A673 (cell line): ENCODE results near the gene LAMP1. TPM values are rescaled to one million over a fixed set of nuclear protein-coding genes. Genes with fewer than 3 reads are reported as not detected.

Experiments
- BruUV-seq: library from RNA; stranded (reverse); fragments of 400-500 nt; replicated peaks from 2 replicates; lab custom pipeline; 2021; lab: Mats Ljungman, UMichigan
- CTCF ChIA-PET: fragments of 300-600 bp; sonication (Branson Sonifier 250); formaldehyde crosslinking; loops from one replicate; lab custom pipeline; 2022; ENCODE audit warnings: antibody characterized with exemption; lab: Charles Lee
- POLR2A ChIA-PET: fragments of 300-600 bp; sonication (Branson Sonifier 250); formaldehyde crosslinking; loops from one replicate; lab custom pipeline; 2022; ENCODE audit warnings: antibody characterized with exemption; ENCODE audit not compliant: low non-redundant PET; lab: Charles Lee
- DNase-seq: peaks from one replicate; pipeline ENCODE4 v3.0.0-alpha.2; 2015; ENCODE audit warnings: low spot score
- H3K27ac ChIP-seq: fragments of 200-600 bp; sonication (generic); 2 replicates; pipeline ENCODE4 v1.5.1; 2016; ENCODE audit warnings: mixed run types, low read depth, mild to moderate bottlenecking, mixed read lengths, antibody characterized with exemption, low read length; ENCODE audit not compliant: poor library complexity, severe bottlenecking
- H3K27me3 ChIP-seq: fragments of 200-600 bp; sonication (generic); replicated peaks from 2 replicates; pipeline ENCODE4 v1.6.1; 2017; ENCODE audit warnings: mixed run types, low read depth, mild to moderate bottlenecking, mixed read lengths, antibody characterized with exemption, low read length; ENCODE audit not compliant: insufficient read depth, poor library complexity
- H3K36me3 ChIP-seq: fragments of 200-600 bp; sonication (generic); 2 replicates; pipeline ENCODE4 v1.6.1; 2016; ENCODE audit warnings: mixed run types, mild to moderate bottlenecking, mixed read lengths, antibody characterized with exemption, low read length; ENCODE audit not compliant: insufficient read depth, poor library complexity, severe bottlenecking
- H3K4me1 ChIP-seq: fragments of 200-600 bp; sonication (generic); 2 replicates; pipeline ENCODE4 v1.6.1; 2017; ENCODE audit warnings: mixed run types, mild to moderate bottlenecking, mixed read lengths, antibody characterized with exemption, low read length; ENCODE audit not compliant: insufficient read depth, poor library complexity, severe bottlenecking
- H3K4me3 ChIP-seq: fragments of 200-600 bp; sonication (generic); 2 replicates; pipeline ENCODE4 v1.5.1; 2016; ENCODE audit warnings: low read depth, mixed run types, mild to moderate bottlenecking, mixed read lengths, low read length; ENCODE audit not compliant: poor library complexity, severe bottlenecking
- H3K9me3 ChIP-seq: fragments of 200-600 bp; sonication (generic); 2 replicates; pipeline ENCODE4 v1.6.1; 2016; ENCODE audit warnings: mixed run types, low read depth, mild to moderate bottlenecking, mixed read lengths, antibody characterized with exemption, low read length; ENCODE audit not compliant: poor library complexity, severe bottlenecking
- EZH2 ChIP-seq: fragments of 200-600 bp; sonication (generic); IDR thresholded peaks from 2 replicates; pipeline ENCODE4 v1.6.1; 2017; ENCODE audit warnings: borderline replicate concordance, low read depth, mild to moderate bottlenecking, mixed read lengths, antibody characterized with exemption, low read length; ENCODE audit not compliant: poor library complexity, severe bottlenecking
- intact Hi-C: fragments of 100-400 bp; cut with micrococcal nuclease; formaldehyde crosslinking; loops from one replicate; pipeline ENCODE4 v1.10.0; 2022; ENCODE audit not compliant: unreplicated experiment
- total RNA-seq: library from RNA; stranded (reverse); gene quantifications from 2 replicates; pipeline ENCODE4 v1.2.3, GENCODE V29; 2021
- TF ChIP-seq, protein P1 (sequence below): fragments of 300-800, 200-600 bp; sonication (generic); conservative IDR thresholded peaks from 2 replicates; pipeline ENCODE4 v1.5.1; 2017; ENCODE audit warnings: low read depth, mild to moderate bottlenecking, antibody characterized with exemption, low read length, moderate library complexity, mixed read lengths

LAMP1 gene
- total RNA-seq, 1 experiment from 2014 or later, result 129 TPM

- no TSS peak for BruUV-seq
- Histone ChIP-seq H3K9me3 (no peaks in the 10 kb centered on the region), H3K36me3 (no peaks in the 10 kb centered on the region), H3K4me3 (no peak overlapping the region), H3K4me1 (no peaks in the 10 kb centered on the region), H3K27ac (no peak overlapping the region), H3K27me3 (no peaks in the 10 kb centered on the region)
- DNase-seq, result no peak
- ChIA-PET POLR2A (no interaction called here), CTCF (no interaction called here)
- intact Hi-C loops, result no loop called here
- TF ChIP-seq, protein P1, sequence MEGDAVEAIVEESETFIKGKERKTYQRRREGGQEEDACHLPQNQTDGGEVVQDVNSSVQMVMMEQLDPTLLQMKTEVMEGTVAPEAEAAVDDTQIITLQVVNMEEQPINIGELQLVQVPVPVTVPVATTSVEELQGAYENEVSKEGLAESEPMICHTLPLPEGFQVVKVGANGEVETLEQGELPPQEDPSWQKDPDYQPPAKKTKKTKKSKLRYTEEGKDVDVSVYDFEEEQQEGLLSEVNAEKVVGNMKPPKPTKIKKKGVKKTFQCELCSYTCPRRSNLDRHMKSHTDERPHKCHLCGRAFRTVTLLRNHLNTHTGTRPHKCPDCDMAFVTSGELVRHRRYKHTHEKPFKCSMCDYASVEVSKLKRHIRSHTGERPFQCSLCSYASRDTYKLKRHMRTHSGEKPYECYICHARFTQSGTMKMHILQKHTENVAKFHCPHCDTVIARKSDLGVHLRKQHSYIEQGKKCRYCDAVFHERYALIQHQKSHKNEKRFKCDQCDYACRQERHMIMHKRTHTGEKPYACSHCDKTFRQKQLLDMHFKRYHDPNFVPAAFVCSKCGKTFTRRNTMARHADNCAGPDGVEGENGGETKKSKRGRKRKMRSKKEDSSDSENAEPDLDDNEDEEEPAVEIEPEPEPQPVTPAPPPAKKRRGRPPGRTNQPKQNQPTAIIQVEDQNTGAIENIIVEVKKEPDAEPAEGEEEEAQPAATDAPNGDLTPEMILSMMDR, result no peak
- no peak for TF ChIP-seq EZH2
Measured at GRCh38 chr13:113360446-113360845, 63.4 kb downstream of the LAMP1 start.

DNA sequence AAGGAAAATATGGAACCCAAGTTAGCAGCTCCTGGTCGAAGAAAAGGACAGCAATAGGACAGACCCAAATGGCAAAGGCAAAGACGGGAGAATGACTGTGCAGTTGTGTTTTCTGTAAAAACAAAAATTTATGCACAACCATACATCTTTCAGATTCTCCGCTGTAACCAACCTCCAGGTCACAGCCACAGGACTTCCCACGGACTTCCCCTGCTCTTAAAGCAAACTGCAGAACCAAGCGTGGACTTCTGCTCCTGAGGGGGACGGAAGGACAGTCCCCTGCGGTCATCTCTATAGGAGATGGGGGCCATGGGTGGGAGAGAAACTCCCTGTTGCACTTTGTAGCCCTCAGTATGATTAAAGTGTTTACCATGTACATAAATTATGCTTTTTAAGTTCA lies 64.4 kb downstream of the LAMP1 start:
- intact Hi-C loops, result no loop called here
- no TSS peak for BruUV-seq

GRCh38 chr13:113364311-113364889 lies 67.4 kb downstream of the LAMP1 start:
- Histone ChIP-seq H3K27ac (peak overlapping the region; percentile 73), H3K4me3 (peak overlapping the region; percentile 49), H3K36me3 (no peaks in the 10 kb centered on the region), H3K27me3 (no peaks in the 10 kb centered on the region), H3K9me3 (no peaks in the 10 kb centered on the region), H3K4me1 (no peaks in the 10 kb centered on the region)
- TF ChIP-seq, protein P1, result no peak
- no peak for TF ChIP-seq EZH2
- POLR2A ChIA-PET, result interaction anchor here (0.6 kb wide), 1 partner anchor 137 kb away, joined by 9 read pairs; no protein-coding TSS in a partner anchor
- intact Hi-C loops, result no loop called here
- no peak for DNase-seq
- BruUV-seq, result no TSS peak
- CTCF ChIA-PET, result interaction anchor here (0.6 kb wide), 1 partner anchor 88 kb away, joined by 3 read pairs; no protein-coding TSS in a partner anchor

More for the DNA sequence above, 64.4 kb downstream of the LAMP1 start:
- no peak for DNase-seq
- TF ChIP-seq, protein P1, result no peak
- TF ChIP-seq EZH2, result no peak
- POLR2A ChIA-PET, result no interaction called here
- Histone ChIP-seq H3K36me3 (no peaks in the 10 kb centered on the region), H3K27ac (no peak overlapping the region), H3K9me3 (no peaks in the 10 kb centered on the region), H3K4me1 (no peaks in the 10 kb centered on the region), H3K4me3 (no peak overlapping the region), H3K27me3 (no peaks in the 10 kb centered on the region)
- CTCF ChIA-PET, result no interaction called here
